GM12873 (cell line): ENCODE results near the gene ERVMER34-1.

Source experiments
- TF ChIP-seq, protein P1 (sequence below): IDR thresholded peaks from 2 replicates; pipeline ENCODE4 v1.5.1; 2012; ENCODE audit warnings: low read depth, mild to moderate bottlenecking, moderate library complexity, low read length, control low read depth; ENCODE audit not compliant: insufficient read depth; ENCODE audit errors: missing control alignments

Gene ERVMER34-1

DNA sequence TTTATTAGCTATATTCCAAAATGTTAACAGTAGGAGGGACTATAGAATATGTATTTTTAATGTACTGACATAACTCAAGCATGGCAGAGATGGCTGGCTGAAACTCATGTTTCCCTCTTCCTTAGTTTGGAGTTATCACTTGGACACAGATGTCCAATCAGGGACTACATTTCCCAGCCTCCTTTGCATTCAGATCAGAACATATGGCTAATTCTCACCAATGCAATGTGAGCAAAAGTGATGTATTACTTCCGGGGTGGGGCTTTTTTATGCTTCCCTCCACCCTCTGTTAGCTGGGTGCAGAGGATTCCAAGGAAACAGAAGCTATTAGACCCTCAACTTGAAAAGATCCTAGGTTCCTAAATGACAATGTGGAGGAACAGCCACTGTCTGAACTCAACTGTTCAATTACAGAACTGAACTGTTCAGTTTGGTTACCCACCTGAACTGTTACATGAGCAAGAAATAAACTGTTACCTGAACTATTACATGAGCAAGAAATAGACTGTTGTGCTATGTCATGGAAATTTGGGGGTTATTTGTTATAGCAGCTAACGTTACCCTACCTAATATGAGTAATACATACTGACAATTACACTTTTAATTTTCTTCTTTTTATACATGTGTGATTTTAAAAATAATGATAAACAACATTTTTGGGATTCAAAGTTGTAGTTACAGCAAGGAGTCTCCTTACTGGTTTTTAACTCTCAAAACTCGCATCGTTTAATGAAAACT is 29.6 kb upstream of the ERVMER34-1 start:
- TF ChIP-seq, protein P1, sequence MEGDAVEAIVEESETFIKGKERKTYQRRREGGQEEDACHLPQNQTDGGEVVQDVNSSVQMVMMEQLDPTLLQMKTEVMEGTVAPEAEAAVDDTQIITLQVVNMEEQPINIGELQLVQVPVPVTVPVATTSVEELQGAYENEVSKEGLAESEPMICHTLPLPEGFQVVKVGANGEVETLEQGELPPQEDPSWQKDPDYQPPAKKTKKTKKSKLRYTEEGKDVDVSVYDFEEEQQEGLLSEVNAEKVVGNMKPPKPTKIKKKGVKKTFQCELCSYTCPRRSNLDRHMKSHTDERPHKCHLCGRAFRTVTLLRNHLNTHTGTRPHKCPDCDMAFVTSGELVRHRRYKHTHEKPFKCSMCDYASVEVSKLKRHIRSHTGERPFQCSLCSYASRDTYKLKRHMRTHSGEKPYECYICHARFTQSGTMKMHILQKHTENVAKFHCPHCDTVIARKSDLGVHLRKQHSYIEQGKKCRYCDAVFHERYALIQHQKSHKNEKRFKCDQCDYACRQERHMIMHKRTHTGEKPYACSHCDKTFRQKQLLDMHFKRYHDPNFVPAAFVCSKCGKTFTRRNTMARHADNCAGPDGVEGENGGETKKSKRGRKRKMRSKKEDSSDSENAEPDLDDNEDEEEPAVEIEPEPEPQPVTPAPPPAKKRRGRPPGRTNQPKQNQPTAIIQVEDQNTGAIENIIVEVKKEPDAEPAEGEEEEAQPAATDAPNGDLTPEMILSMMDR, result no peak

DNA sequence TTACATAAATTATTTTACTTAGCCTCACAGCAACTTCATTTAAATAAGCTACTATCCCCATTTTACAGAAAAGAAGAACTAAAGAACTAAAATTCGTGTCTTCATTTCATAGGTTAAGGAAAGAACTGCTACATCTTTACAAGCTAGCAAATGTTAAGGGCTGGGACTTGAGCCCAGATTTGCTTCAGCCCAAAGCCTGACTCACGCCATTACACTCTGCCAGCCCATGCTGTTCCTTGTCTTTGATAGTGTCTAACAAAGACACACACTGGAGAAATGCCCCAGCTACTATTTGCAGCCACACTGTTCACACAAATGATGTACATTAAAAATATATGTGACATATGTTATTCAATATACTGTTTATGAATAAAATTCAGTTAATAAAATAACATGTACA is 29.0 kb upstream of the ERVMER34-1 start:
- TF ChIP-seq, protein P1, result no peak

DNA sequence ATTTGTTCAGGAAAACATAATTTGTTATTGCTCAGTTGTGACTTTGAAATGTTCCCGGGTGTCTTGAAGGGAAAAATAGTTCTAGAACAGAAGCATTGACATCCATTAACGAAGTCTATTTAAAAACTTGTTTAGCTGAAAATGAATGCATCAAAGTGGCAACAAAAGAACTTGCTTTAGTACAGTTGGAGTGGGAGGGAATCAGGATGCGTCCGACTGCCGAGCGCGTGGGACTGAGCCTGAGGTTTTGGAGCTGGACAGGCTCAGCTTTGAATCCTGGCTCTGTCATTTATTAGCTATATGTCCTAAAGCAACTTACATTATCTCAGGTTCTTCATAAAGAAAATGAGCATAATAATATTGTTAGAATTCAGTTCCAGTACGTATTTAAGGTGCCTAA is 9.0 kb upstream of the ERVMER34-1 start:
- TF ChIP-seq, protein P1, result no peak

DNA sequence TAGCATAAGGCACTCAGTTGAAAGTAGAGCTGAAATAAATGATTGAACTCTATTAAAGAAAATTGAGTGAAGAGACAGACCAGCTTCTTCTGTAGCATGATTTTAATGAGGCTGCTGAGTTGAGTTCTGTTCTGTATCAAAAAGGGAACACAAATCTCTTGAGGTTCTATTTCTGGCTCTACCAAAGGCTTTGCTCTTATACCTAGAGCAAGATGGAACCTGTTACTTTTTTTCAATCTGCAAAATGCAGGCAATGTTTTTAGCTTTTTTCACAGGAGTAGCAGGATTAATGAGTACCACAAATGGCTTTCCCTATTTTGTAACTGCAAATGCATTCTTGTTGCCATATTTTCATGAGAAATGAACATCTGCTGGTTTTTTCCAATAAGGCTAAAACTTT is 4.2 kb upstream of the ERVMER34-1 start:
- TF ChIP-seq, protein P1, result no peak

DNA sequence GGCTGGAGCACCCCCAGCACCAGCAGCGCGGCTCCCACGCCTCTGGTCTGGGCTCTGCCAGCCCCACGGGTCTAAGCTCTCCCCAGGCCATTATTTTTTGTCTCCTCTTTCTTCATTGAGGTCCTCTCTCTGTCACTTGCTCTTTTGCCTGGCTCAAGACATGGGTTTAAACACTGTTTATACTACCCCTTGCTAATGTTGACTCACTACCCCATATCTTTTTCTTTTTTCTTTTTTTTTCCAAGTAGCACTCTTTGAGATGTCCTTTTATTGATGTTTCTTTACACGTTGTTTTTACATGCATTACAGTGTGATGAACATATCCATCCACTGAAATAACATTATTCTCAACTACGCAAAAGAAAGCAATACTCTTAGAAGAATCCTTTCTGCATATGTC is 1.7 kb upstream of the ERVMER34-1 start:
- TF ChIP-seq, protein P1, result no peak

GRCh38 chr4:52751487-52751911 is 274 bp upstream of the ERVMER34-1 start:
- TF ChIP-seq, protein P1, result no peak

DNA sequence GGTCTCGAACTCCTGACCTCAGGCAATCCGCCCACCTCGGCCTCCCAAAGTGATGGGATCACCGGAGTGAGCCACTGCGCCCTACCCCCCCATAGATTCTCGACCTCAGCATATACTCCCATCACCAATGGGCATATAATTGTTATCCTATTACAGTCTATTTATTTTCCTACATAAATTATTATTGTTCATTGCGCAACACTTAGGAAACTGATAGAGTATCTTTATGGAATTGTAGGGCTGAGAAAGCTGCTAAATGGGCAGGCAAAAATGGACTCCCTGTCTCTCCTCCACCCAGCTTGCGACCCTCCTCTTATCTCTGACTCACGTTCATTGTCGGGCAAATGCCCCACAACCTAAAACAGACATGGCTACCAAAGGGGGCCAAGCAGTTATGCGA is 1.0 kb downstream of the ERVMER34-1 start:
- TF ChIP-seq, protein P1, result no peak
